HEK293 (cell line): Measurements from ENCODE around the gene TLE5.

ENCODE experiments used
- CTCF ChIA-PET: fragments of 350-600 bp; formaldehyde crosslinking; extraction: SDS; loops from one replicate; lab custom pipeline; 2021; ENCODE audit warnings: antibody characterized with exemption; lab: Yijun Ruan, JAX
- POLR2A ChIA-PET: fragments of 300-600 bp; formaldehyde crosslinking; extraction: SDS; loops from one replicate; lab custom pipeline; 2020; ENCODE audit warnings: antibody characterized with exemption, inconsistent platforms; lab: Yijun Ruan, JAX
- H3K27ac ChIP-seq: fragments of 200-500 bp; sonication (Bioruptor generic); 2 replicates; pipeline ENCODE4 v1.5.1; 2014; ENCODE audit warnings: low read depth, low read length, control low read depth, inconsistent platforms; ENCODE audit errors: extremely low read depth
- H3K36me3 ChIP-seq, 2 experiments: fragments of 200-500 bp in 1 of 2; sonication (Bioruptor generic) in 1 of 2; 1 replicate in 1 of 2; 2 replicates in 1 of 2; pipeline ENCODE4 v1.5.1; 2014 to 2017; ENCODE audit warnings: inconsistent platforms in 2 of 2, low read length in 2 of 2; ENCODE audit not compliant: control insufficient read depth in 2 of 2, insufficient read depth in 1 of 2
- H3K4me1 ChIP-seq: fragments of 200-500 bp; sonication (Bioruptor generic); 2 replicates; pipeline ENCODE4 v1.5.1; 2014; ENCODE audit warnings: mild to moderate bottlenecking, low read length, inconsistent platforms; ENCODE audit not compliant: control insufficient read depth, insufficient read depth
- H3K4me3 ChIP-seq: 2 replicates; pipeline ENCODE4 v1.5.1; 2011; ENCODE audit warnings: low read depth, mild to moderate bottlenecking, control low read depth, low read length, moderate library complexity
- H3K9me3 ChIP-seq: fragments of 200-500 bp; sonication (Bioruptor generic); 2 replicates; pipeline ENCODE4 v1.5.1; 2014; ENCODE audit warnings: low read depth, low read length, inconsistent platforms; ENCODE audit not compliant: control insufficient read depth, insufficient read depth
- CTCF ChIP-seq: fragments of 450-650 bp; formaldehyde crosslinking; IDR thresholded peaks from 2 replicates; pipeline ENCODE4 v1.5.1; 2016; ENCODE audit warnings: missing biosample characterization, missing genetic modification characterization
- KLF17 ChIP-seq: fragments of 450-650 bp; formaldehyde crosslinking; IDR thresholded peaks from 2 replicates; pipeline ENCODE4 v1.5.1; 2016; ENCODE audit warnings: missing biosample characterization, missing genetic modification characterization
- KLF8 ChIP-seq: fragments of 450-650 bp; formaldehyde crosslinking; IDR thresholded peaks from 2 replicates; pipeline ENCODE4 v1.5.1; 2016; ENCODE audit warnings: missing biosample characterization, missing genetic modification characterization
- OVOL3 ChIP-seq: fragments of 450-650 bp; formaldehyde crosslinking; IDR thresholded peaks from 2 replicates; pipeline ENCODE4 v1.5.1; 2016; ENCODE audit warnings: missing biosample characterization, missing genetic modification characterization
- PRDM1 ChIP-seq: fragments of 450-650 bp; formaldehyde crosslinking; IDR thresholded peaks from 2 replicates; pipeline ENCODE4; 2016; ENCODE audit warnings: missing biosample characterization, missing genetic modification characterization
- SP2 ChIP-seq: fragments of 450-650 bp; formaldehyde crosslinking; IDR thresholded peaks from 2 replicates; pipeline ENCODE4 v1.5.1; 2016; ENCODE audit warnings: missing biosample characterization, missing genetic modification characterization
- ZBTB17 ChIP-seq: fragments of 450-650 bp; formaldehyde crosslinking; IDR thresholded peaks from 2 replicates; pipeline ENCODE4 v1.5.1; 2016; ENCODE audit warnings: missing biosample characterization, missing genetic modification characterization
- ZEB2 ChIP-seq: fragments of 450-650 bp; formaldehyde crosslinking; IDR thresholded peaks from 2 replicates; pipeline ENCODE4 v1.5.1; 2016; ENCODE audit warnings: missing biosample characterization, missing genetic modification characterization
- ZFP3 ChIP-seq: fragments of 450-650 bp; formaldehyde crosslinking; IDR thresholded peaks from 2 replicates; pipeline ENCODE4 v1.5.1; 2016; ENCODE audit warnings: low read depth, missing biosample characterization, missing genetic modification characterization
- ZNF114 ChIP-seq: fragments of 450-650 bp; formaldehyde crosslinking; IDR thresholded peaks from 2 replicates; pipeline ENCODE4 v1.5.0; 2017; ENCODE audit warnings: missing biosample characterization, missing genetic modification characterization
- ZNF133 ChIP-seq: fragments of 450-650 bp; formaldehyde crosslinking; IDR thresholded peaks from 2 replicates; pipeline ENCODE4 v1.5.1; 2016; ENCODE audit warnings: missing biosample characterization, missing genetic modification characterization
- ZNF157 ChIP-seq: fragments of 450-650 bp; formaldehyde crosslinking; IDR thresholded peaks from 2 replicates; pipeline ENCODE4 v1.5.1; 2016; ENCODE audit warnings: missing biosample characterization, missing genetic modification characterization
- ZNF350 ChIP-seq: fragments of 450-650 bp; formaldehyde crosslinking; IDR thresholded peaks from 2 replicates; pipeline ENCODE4 v1.5.0; 2017; ENCODE audit warnings: missing biosample characterization, mild to moderate bottlenecking, missing genetic modification characterization
- ZNF398 ChIP-seq: fragments of 450-650 bp; formaldehyde crosslinking; IDR thresholded peaks from 2 replicates; pipeline ENCODE4 v1.5.1; 2017; ENCODE audit warnings: missing biosample characterization, missing genetic modification characterization
- ZNF416 ChIP-seq: fragments of 450-650 bp; formaldehyde crosslinking; IDR thresholded peaks from 2 replicates; pipeline ENCODE4 v1.5.1; 2016; ENCODE audit warnings: missing biosample characterization, missing genetic modification characterization
- ZNF560 ChIP-seq: fragments of 450-650 bp; formaldehyde crosslinking; IDR thresholded peaks from 2 replicates; pipeline ENCODE4 v1.5.1; 2017; ENCODE audit warnings: missing biosample characterization, missing genetic modification characterization, borderline replicate concordance
- ZNF645 ChIP-seq: fragments of 450-650 bp; formaldehyde crosslinking; IDR thresholded peaks from 2 replicates; pipeline ENCODE4; 2016; ENCODE audit warnings: missing biosample characterization, missing genetic modification characterization
- ZNF658 ChIP-seq: fragments of 450-650 bp; formaldehyde crosslinking; IDR thresholded peaks from 2 replicates; pipeline ENCODE4; 2016; ENCODE audit warnings: missing biosample characterization, missing genetic modification characterization
- ZNF785 ChIP-seq: fragments of 450-650 bp; formaldehyde crosslinking; IDR thresholded peaks from 2 replicates; pipeline ENCODE4 v1.5.1; 2016; ENCODE audit warnings: missing biosample characterization, missing genetic modification characterization

Gene TLE5

GRCh38 chr19:3006075-3006767 is 56.1 kb downstream of the TLE5 start (continued):
- no peak for TF ChIP-seq PRDM1 (tag by site-specific recombination)
- TF ChIP-seq KLF8 (tag by site-specific recombination), result peak; percentile 75
- TF ChIP-seq SP2 (tag by site-specific recombination), result peak; percentile 50
- TF ChIP-seq OVOL3 (tag by site-specific recombination), result no peak
- TF ChIP-seq KLF17, result no peak
- TF ChIP-seq ZBTB17 (tag by site-specific recombination), result no peak
- TF ChIP-seq ZNF398 (tag by site-specific recombination), result no peak
- no peak for TF ChIP-seq ZNF785 (tag by site-specific recombination)
- TF ChIP-seq ZNF114 (tag by site-specific recombination), result no peak
- no peak for TF ChIP-seq ZNF645 (tag by site-specific recombination)
- TF ChIP-seq ZNF560 (tag by site-specific recombination), result no peak
- TF ChIP-seq ZNF658 (tag by site-specific recombination), result no peak
- TF ChIP-seq ZNF133 (tag by site-specific recombination), result no peak
- no peak for TF ChIP-seq CTCF (tag by site-specific recombination)

GRCh38 chr19:3005345-3005744 is 57.0 kb downstream of the TLE5 start:
- CTCF ChIA-PET, result interaction anchor here (0.8 to 2.1 kb wide), 2 partner anchors 44 to 98 kb away, joined by 3 to 5 read pairs; no protein-coding TSS in a partner anchor
- POLR2A ChIA-PET, result interaction anchor here (0.8 to 1.3 kb wide), 2 partner anchors 31 to 55 kb away, joined by 3 to 7 read pairs; no protein-coding TSS in a partner anchor
- H3K27ac ChIP-seq, result no peak overlapping the region

GRCh38 chr19:3004522-3004921 is 57.8 kb downstream of the TLE5 start:
- Histone ChIP-seq H3K4me3 (no peak overlapping the region), H3K9me3 (no peaks in the 10 kb centered on the region), H3K4me1 (no peaks in the 10 kb centered on the region), H3K27ac (no peak overlapping the region), H3K36me3 (no peaks in the 10 kb centered on the region)
- ChIA-PET POLR2A (interaction anchor here (0.5 to 1.3 kb wide), 4 partner anchors 31 to 54 kb away, joined by 3 to 7 read pairs (median 6); no protein-coding TSS in a partner anchor), CTCF (interaction anchor here (0.6 to 2.1 kb wide), 4 partner anchors 21 to 104 kb away, joined by 3 to 5 read pairs (median 5); no protein-coding TSS in a partner anchor)
- peak; percentile 96 for TF ChIP-seq ZFP3
- TF ChIP-seq ZNF157 (tag by site-specific recombination), result no peak

More at GRCh38 chr19:3005345-3005744, 57.0 kb downstream of the TLE5 start:
- TF ChIP-seq ZEB2 (tag by site-specific recombination) (no peak), ZNF416 (no peak), ZNF350 (tag by site-specific recombination) (no peak)
- TF ChIP-seq, all 188 proteins: peak for 0
- H3K4me1 ChIP-seq, result no peaks in the 10 kb centered on the region
- H3K9me3 ChIP-seq, result no peaks in the 10 kb centered on the region
- H3K4me3 ChIP-seq, result no peak overlapping the region
- no peaks in the 10 kb centered on the region for H3K36me3 ChIP-seq
